GM12878 (cell line): ENCODE results near the gene HEMK1. TPM values are rescaled to one million over a fixed set of nuclear protein-coding genes. Genes with fewer than 3 reads are reported as not detected.

Source experiments
- ATAC-seq: fragments of 200-7000 bp; cut with Tn5 transposase; 3 replicates; pipeline ENCODE4 v1.9.1; 2020; ENCODE audit warnings: mild to moderate bottlenecking, moderate library complexity
- BruUV-seq: library from RNA; stranded (reverse); fragments of 400-500 nt; replicated peaks from 2 replicates; lab custom pipeline; 2021; lab: Mats Ljungman, UMichigan
- CTCF ChIA-PET: fragments of 300-600 bp; sonication (Branson Sonifier 250); formaldehyde crosslinking; extraction: SDS; loops from one replicate; lab custom pipeline; 2021; ENCODE audit warnings: inconsistent platforms; lab: Yijun Ruan, JAX
- POLR2A ChIA-PET: fragments of 350-600 bp; formaldehyde crosslinking; extraction: SDS; loops from one replicate; lab custom pipeline; 2021; ENCODE audit warnings: inconsistent platforms; lab: Charles Lee
- RAD21 ChIA-PET: fragments of 300-600 bp; sonication (Branson Sonifier 250); formaldehyde crosslinking; loops from one replicate; lab custom pipeline; 2023; ENCODE audit warnings: antibody characterized with exemption; ENCODE audit not compliant: unreplicated experiment; lab: Charles Lee
- SMC1A ChIA-PET: fragments of 300-600 bp; sonication (Branson Sonifier 250); formaldehyde crosslinking; loops from one replicate; lab custom pipeline; 2023; ENCODE audit not compliant: unreplicated experiment, uncharacterized antibody; lab: Charles Lee
- DNase-seq: peaks from one replicate; pipeline ENCODE4 v3.0.0-alpha.2; 2011; ENCODE audit warnings: low read depth, low spot score
- FAIRE-seq: peaks from 3 replicates; lab custom pipeline; 2011; peaks lifted over from hg19 to GRCh38; lab: Jason Lieb, UNC
- H2AFZ ChIP-seq: 2 replicates; pipeline ENCODE4 v1.6.0; 2011; ENCODE audit warnings: low read depth, low read length, control low read depth; ENCODE audit not compliant: control insufficient read depth
- H3K27ac ChIP-seq: 2 replicates; pipeline ENCODE4 v1.5.1; 2011; ENCODE audit warnings: control low read depth; ENCODE audit not compliant: control insufficient read depth, insufficient read depth
- H3K27me3 ChIP-seq, 2 experiments: replicated peaks in 1 of 2; 2 replicates each; pipeline versions ENCODE4 v1.6.0 to v1.6.1; 2011; ENCODE audit warnings: low read length in 1 of 2; ENCODE audit not compliant: control insufficient read depth in 2 of 2, insufficient read depth in 2 of 2
- H3K36me3 ChIP-seq, 2 experiments: 2 replicates each; pipeline ENCODE4 v1.5.1; 2011; ENCODE audit warnings: low read length in 1 of 2; ENCODE audit not compliant: control insufficient read depth in 2 of 2, insufficient read depth in 2 of 2
- H3K4me1 ChIP-seq: 2 replicates; pipeline ENCODE4 v1.6.1; 2011; ENCODE audit warnings: mild to moderate bottlenecking, low read length, moderate library complexity, mixed read lengths; ENCODE audit not compliant: control insufficient read depth, insufficient read depth
- H3K4me2 ChIP-seq: 2 replicates; pipeline ENCODE4 v1.6.0; 2011; ENCODE audit warnings: control low read depth; ENCODE audit not compliant: control insufficient read depth, insufficient read depth
- H3K4me3 ChIP-seq: fragments of 200-600 bp; sonication (generic); 2 replicates; pipeline ENCODE4 v1.5.1; 2016
- H3K79me2 ChIP-seq: 2 replicates; pipeline ENCODE4 v1.6.0; 2011; ENCODE audit warnings: low read length; ENCODE audit not compliant: control insufficient read depth, insufficient read depth
- H3K9ac ChIP-seq: 2 replicates; pipeline ENCODE4 v1.8.0; 2011; ENCODE audit warnings: low read length, control low read depth, mixed read lengths; ENCODE audit not compliant: control insufficient read depth, insufficient read depth
- H3K9me3 ChIP-seq: replicated peaks from 3 replicates; pipeline ENCODE4 v1.5.1; 2011; ENCODE audit warnings: mild to moderate bottlenecking, low read length; ENCODE audit not compliant: control insufficient read depth, insufficient read depth
- H4K20me1 ChIP-seq: 2 replicates; pipeline ENCODE4 v1.6.0; 2011; ENCODE audit not compliant: control insufficient read depth, insufficient read depth
- CHD2 ChIP-seq: IDR thresholded peaks from 2 replicates; pipeline ENCODE4 v1.6.1; 2011; ENCODE audit warnings: low read depth, low read length, improper control_type of control experiment, borderline replicate concordance
- NFYB ChIP-seq: IDR thresholded peaks from 2 replicates; pipeline ENCODE4 v1.6.1; 2011; ENCODE audit warnings: low read depth, mild to moderate bottlenecking, low read length, improper control_type of control experiment, moderate library complexity; ENCODE audit not compliant: insufficient read depth
- NR2C2 ChIP-seq: IDR thresholded peaks from 2 replicates; pipeline ENCODE4 v1.6.1; 2011; ENCODE audit warnings: borderline replicate concordance, low read depth; ENCODE audit not compliant: control insufficient read depth, insufficient read length
- RUNX3 ChIP-seq: IDR thresholded peaks from 2 replicates; pipeline ENCODE4 v1.6.1; 2012; ENCODE audit warnings: low read length, inconsistent platforms
- TCF12 ChIP-seq: IDR thresholded peaks from 2 replicates; pipeline ENCODE4 v1.6.1; 2011; ENCODE audit warnings: low read depth, mild to moderate bottlenecking, low read length
- WGBS: methylation state at CpG from one replicate; pipeline ENCODE4 v1.1.6; 2016; ENCODE audit warnings: low lambda C conversion rate; ENCODE audit not compliant: insufficient replicate concordance, insufficient coverage; ENCODE audit errors: missing lambda C conversion rate; 5-methylcytosine and 5-hydroxymethylcytosine counted together
- in situ Hi-C: fragments of 300-500 bp; cut with MboI; formaldehyde crosslinking; loops from 9 replicates; pipeline ENCODE4 v1.14.3; 2018; ENCODE audit warnings: mixed read lengths
- intact Hi-C: fragments of 100-400 bp; cut with micrococcal nuclease; formaldehyde crosslinking; loops from one replicate; pipeline ENCODE4 v1.14.2; 2022; ENCODE audit not compliant: unreplicated experiment
- polyA plus RNA-seq, 11 experiments: library from polyadenylated mRNA; depleted of rRNA in 4 of 11; unstranded in 6 of 11; stranded (reverse) in 5 of 11; fragments of >200 nt; fragmentation: Nextera tagmentation in 4 of 11; fragmentation: Illumina TruSeq in 1 of 11; extraction: Ambion mirVana in 4 of 11; extraction: Trizol in 1 of 11; gene quantifications; 1 replicate in 1 of 11; 2 replicates in 10 of 11; pipeline versions ENCODE4 v1.2.1 to v1.2.3, GENCODE V29; 2011 to 2016; ENCODE audit warnings: inconsistent platforms in 2 of 11, missing spikeins in 2 of 11, low read depth in 1 of 11
- total RNA-seq, 4 experiments: library from RNA; depleted of rRNA in 3 of 4; stranded (reverse); fragments of >200 nt in 3 of 4; fragmentation: Illumina TruSeq in 1 of 4; extraction: Trizol in 1 of 4; gene quantifications; 2 replicates each; pipeline versions ENCODE4 v1.2.1 to v1.2.3, GENCODE V29; 2013 to 2021

HEMK1 gene
- total and polyA plus RNA-seq, 10 of the 15 experiments (the other 5 are each of a cell fraction or from before 2014, with no cell fraction given) = 2.8 to 19.0 (median 12.0) TPM

DNA sequence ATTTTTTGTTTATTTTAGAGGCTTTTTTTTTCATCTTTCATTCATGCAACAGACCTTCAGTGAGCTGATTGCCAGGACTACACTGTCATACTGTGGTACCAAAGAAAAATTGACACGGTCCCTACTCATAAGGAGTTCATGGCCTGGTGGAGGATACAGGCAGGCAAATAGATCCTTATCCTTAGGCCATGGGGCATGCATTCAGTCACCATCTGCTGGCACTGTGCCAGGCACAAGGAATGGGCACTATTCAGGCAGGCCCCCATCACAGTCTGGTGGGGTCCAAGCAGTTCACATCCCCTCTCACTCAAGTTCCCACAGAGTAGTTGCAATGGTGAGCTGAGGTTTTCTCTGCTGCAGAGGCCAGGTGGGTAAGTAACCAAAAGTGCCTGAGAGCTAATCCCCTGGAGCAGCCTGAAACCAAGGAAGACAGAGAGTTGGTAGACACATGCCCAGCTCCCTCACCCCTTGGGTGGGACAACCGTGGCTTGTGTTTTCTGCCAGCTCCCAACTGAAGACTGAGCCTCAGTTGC, 25.0 kb downstream of the HEMK1 start:
- intact Hi-C loops = no loop called here
- WGBS = 0% methylated on average over 2 of the region's 2 CpGs
- no peaks in the 10 kb centered on the region for H3K79me2 ChIP-seq
- in situ Hi-C loops = no loop called here
- TF ChIP-seq NFYB (no peak), NR2C2 (no peak), RUNX3 (no peak), CHD2 (no peak), TCF12 (no peak)
- H3K4me2 ChIP-seq = no peak overlapping the region
- SMC1A ChIA-PET = interaction anchor here (8.1 to 10.0 kb wide), 2 partner anchors 19 to 22 kb away, joined by 93 to 186 read pairs; partner anchors contain the start of genes CISH, HEMK1 and MAPKAPK3
- POLR2A ChIA-PET = interaction anchor here (1.0 to 1.6 kb wide), 2 partner anchors 14 to 26 kb away, joined by 3 to 7 read pairs; partner anchors contain the start of gene C3orf18
- no peaks in the 10 kb centered on the region for H4K20me1 ChIP-seq
- H3K4me3 ChIP-seq = no peak overlapping the region
- H3K27me3 ChIP-seq = no peaks in the 10 kb centered on the region
- ATAC-seq (no peak), FAIRE-seq (no peak), DNase-seq (no peak)
- H3K9me3 ChIP-seq = no peaks in the 10 kb centered on the region
- H3K4me1 ChIP-seq = peaks cover 20% of the 10 kb centered on the region
- no TSS peak for BruUV-seq
- no peak overlapping the region; the same call in 1 of the 2 replicates for H2AFZ ChIP-seq
- no peak overlapping the region for H3K9ac ChIP-seq
- H3K36me3 ChIP-seq = no peaks in the 10 kb centered on the region
- no peak overlapping the region for H3K27ac ChIP-seq
- CTCF ChIA-PET = interaction anchor here (0.6 to 11.1 kb wide), 3 partner anchors 20 to 832 kb away, joined by 3 to 317 read pairs (median 164); partner anchors contain the start of genes C3orf18, CISH, HEMK1 and MAPKAPK3
- RAD21 ChIA-PET = interaction anchor here (6.9 kb wide), 1 partner anchor 23 kb away, joined by 96 read pairs; the partner anchor contains the start of gene HEMK1
